ENCODE measurements around the gene FAM237B.
"Not testable (repeated sequence)": the region's sequence is repeated elsewhere in the genome, so short reads cannot be mapped to it uniquely, and the experiment has no call there.

The FAM237B gene

GRCh38 chr7:90320801-90321494 lies at the start of gene FAM237B:
TSS of gene FAM237B (minus strand) at chr7:90321304. CDS start at chr7:90319748, 1,556 bp downstream.
- DNase-seq (ENCODE audit: low read depth, low spot score) = no peak

GRCh38 chr7:90351987-90352386 lies 30.9 kb upstream of the FAM237B start:
- no peak for DNase-seq (ENCODE audit: low read depth, low spot score)

GRCh38 chr7:90350032-90350431 lies 28.9 kb upstream of the FAM237B start:
- DNase-seq (ENCODE audit: low read depth, low spot score) = not testable (repeated sequence)

GRCh38 chr7:90349305-90349704 lies 28.2 kb upstream of the FAM237B start:
- no peak for DNase-seq (ENCODE audit: low read depth, low spot score)

DNA sequence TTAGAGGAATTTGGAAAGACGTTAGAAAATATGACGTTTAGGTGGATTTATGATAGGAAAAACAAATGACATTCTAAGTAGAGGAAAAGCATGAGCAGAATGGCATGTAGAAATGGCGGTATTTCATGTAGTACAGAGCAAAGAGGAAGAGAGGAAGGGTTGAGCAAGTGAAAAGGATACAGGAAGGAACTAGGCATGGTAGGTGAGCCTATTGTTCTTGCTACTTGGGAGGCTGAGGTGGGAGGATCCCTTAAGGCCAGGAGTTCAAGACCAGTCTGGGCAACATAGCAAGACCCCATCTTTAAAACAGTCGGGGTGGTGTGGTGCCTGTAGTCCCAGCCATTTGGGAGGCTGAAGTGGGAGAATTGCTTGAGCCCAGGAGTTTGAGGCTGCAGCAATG lies 26.7 kb upstream of the FAM237B start:
- DNase-seq (ENCODE audit: low read depth, low spot score) = no peak

DNA sequence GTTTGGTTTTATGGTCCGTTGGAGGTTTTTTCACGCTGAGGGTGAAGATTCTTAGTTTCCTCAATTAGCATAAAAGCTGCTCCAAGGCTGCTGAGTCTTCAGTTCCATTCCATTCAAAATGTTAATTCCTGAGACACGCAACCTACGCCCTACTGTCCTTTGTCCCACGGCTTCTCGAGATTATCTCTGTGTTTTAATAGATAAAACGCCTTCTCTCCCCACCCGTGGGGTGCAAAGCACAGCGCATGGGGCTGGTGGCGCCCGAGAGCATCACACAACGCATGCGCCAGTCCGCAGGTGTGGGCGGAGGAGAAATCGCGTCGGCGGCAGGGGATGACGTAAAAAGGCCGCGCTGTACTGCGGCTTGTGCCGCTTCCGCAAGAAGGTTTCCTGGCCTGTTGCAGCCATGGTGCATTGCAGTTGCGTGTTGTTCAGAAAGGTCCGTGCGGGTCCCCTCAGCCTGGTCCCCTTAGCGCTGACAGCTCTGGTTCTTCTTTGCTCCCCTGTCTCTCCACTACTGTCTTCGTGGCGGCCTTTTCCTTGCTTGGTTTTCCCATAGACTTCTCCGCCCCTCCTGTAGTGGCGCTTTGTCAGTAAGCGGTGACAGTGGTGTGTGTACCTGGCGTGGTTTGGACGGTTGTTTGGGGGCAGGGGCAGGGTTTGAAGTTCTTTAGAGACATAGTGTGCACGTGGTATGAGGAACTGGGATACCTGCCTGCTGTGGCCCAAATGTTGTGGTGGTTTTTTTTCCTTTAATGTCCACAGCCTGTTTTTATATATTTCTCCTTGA lies 25.4 kb upstream of the FAM237B start, which contains the start of gene GTPBP10:
Gene GTPBP10, plus strand, starts transcription at position 381 of the 790 bp plus-strand sequence. Its CDS starts 26 bp downstream, at position 407.
- DNase-seq (ENCODE audit: low read depth, low spot score) = peak; percentile 88

DNA sequence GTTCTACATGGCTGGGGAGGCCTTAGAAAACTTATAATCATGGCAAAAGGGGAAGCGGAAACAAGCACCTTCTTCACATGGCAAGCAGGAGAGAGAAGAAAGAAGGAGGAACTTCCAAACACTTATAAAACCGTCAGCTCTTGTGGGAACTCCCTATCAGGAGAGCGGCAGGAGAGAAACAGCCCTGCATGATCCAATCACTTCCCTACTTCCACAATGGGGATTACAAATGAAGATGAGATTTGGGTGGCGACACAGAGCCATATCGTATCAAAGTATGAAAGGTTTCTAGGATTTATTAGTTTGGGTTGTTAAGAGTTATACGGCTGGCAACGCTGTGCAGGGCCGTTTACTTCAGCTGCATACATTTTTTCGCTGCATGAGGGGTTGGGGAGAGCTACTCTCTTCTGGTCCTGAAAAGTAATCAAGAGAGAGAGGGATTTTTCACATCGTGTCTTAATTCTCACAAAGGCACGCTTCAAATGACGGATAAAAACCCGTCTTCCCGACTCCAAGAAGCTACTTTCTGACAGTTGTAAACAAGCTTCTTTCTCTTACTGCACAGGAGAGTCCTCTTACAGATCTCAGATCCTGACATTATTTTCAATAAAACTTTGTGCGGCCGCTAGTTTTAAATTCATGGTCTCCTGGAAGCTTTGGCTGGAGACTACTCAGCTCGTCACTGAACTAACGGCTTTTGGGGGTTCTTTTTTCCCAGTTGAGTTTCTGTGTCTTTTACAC lies 24.7 kb upstream of the FAM237B start:
- DNase-seq (ENCODE audit: low read depth, low spot score) = no peak

- no peak for DNase-seq (ENCODE audit: low read depth, low spot score)
These were observed 23.9 kb upstream of the FAM237B start for GRCh38 chr7:90345016-90345415.

GRCh38 chr7:90337106-90337505 lies 16.0 kb upstream of the FAM237B start:
- no peak for DNase-seq (ENCODE audit: low read depth, low spot score)

- DNase-seq (ENCODE audit: low read depth, low spot score) = not testable (repeated sequence)
These were observed 13.8 kb upstream of the FAM237B start for GRCh38 chr7:90334926-90335325.

- no peak for DNase-seq (ENCODE audit: low read depth, low spot score)
These were observed 13.2 kb upstream of the FAM237B start for GRCh38 chr7:90334193-90334843.

DNA sequence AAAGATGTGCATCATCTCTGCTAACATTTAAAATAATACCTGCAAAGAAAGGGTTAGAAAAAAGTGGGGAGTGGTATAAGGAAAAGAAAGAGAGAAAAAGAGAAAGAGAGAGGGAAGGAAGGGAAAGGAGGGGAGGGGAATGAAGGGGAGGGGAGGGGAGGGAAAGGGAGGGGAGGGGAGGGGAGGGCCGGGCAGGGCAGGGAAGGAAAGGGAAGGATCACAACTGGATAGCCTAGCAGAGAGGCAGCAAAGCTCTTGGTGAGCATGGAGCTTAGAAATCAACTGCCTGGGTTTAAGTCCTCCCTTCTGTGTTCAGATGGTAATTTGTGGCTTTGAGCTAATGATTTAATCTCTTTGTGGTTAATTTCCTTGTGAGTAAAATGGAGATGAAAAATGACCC lies 5.4 kb upstream of the FAM237B start:
- no peak for DNase-seq (ENCODE audit: low read depth, low spot score)

GRCh38 chr7:90322837-90323236 lies 1.7 kb upstream of the FAM237B start:
- no peak for DNase-seq (ENCODE audit: low read depth, low spot score)

DNA sequence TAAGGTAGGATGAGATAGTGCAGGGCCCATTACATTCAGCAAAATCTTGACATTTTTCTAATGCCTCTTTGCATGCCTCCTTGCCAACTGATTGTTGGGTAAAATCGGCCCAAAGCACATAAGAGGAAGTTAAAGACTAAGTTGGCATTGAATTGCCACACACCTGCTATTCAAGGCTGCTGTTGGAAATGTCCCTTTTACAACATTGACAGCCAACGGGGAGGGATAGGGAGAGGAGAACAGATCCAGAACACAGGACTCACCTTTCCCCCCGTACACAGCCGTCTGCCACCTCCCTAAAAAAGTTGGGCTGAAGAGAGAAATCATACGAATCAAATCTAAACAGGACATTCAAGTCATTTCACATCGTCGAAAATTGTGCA lies 695 bp downstream of the FAM237B start:
- DNase-seq (ENCODE audit: low read depth, low spot score) = no peak

GRCh38 chr7:90320014-90320413 lies 1.1 kb downstream of the FAM237B start:
- DNase-seq (ENCODE audit: low read depth, low spot score) = no peak

DNA sequence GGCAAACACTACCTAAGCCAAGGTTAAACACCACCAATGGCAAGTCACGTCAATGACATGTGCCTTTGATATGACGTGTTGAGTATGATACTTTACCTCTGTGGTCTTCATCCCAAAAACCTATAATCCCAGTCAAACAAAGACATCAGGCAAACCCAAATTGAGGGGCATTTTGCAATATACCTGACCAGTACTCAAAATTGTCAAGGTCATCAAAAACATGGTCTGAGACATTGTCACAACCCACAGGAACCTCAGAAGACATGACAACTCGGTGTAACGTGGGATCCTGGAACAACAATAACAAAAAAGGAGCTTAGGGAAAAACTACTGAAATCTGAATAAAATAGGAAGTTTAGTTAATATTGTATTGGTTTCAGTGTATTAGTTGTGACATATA lies 7.2 kb downstream of the FAM237B start:
- DNase-seq (ENCODE audit: low read depth, low spot score) = no peak

- DNase-seq (ENCODE audit: low read depth, low spot score) = no peak
These were observed 8.4 kb downstream of the FAM237B start for GRCh38 chr7:90312745-90313144.

- no peak for DNase-seq (ENCODE audit: low read depth, low spot score)
These were observed 9.9 kb downstream of the FAM237B start for GRCh38 chr7:90311175-90311574.

- DNase-seq (ENCODE audit: low read depth, low spot score) = no peak
These were observed 11.2 kb downstream of the FAM237B start for GRCh38 chr7:90309872-90310271.

DNA sequence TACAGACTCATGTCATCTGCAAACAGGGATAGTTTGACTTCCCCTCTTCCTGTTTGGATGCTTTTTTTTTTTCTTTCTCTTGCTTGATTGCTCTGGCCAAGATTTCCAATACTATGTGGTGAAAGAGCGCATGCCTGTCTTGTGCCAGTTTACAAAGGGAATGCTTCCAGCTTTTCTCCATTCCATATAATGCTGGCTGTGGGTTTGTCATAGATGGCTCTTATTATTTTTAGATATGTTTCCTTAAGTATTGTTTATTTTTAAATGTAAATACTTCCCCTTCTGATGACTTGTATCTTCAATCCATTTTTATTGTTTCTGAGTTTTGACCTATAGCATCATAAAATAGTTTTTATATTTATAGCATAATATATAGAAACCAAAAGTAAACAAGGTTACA lies 17.9 kb downstream of the FAM237B start:
- DNase-seq (ENCODE audit: low read depth, low spot score) = no peak

DNA sequence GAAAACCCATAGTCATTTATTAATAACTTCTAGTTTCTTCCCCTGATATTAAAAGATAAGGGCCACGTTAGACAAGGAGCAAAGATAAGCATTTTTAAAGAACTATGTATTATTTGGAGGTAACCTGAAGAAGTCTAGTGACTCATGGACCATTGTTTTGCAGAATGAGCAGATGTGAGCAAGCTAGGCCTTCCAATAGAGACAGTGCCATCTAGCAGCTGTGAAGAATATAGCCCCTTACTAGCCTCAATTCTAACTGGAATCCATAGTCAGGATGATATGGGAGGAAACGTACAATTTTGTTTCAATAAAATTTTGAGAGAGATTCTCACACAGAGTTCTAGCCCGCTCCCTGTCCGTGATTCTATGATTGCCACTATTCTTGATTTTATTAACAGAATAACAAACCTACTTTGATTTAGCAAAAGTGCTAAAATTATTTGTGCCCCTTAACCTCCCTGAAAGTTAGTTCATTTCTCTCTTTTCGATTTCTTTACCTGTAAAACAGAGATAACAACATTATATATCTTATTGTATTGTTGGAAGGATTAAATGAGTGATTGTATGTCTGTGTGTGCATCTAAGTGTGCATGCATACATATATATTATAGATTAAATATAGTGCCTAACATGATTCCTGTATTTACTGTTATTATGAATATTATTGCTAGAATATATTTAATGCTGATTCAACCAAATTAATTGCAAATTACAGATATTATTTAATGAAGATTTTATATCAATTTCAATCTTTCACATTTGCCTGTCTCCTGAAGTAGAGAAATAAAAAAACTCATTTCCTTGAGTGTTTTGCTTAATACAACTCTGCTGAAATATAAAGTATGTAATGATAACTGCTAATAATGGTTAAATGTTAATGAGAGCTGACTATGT lies 22.7 kb downstream of the FAM237B start:
- DNase-seq (ENCODE audit: low read depth, low spot score) = no peak

All from activated naive CD8-positive, alpha-beta T cell treated with anti-CD3 and anti-CD28 coated beads, Interleukin-2, amount 50 U/mL, for 16 hours (primary cell).